GM21529 (cell line): ENCODE measurements around the gene TNFRSF18.
"Not testable (repeated sequence)": the region's sequence is repeated elsewhere in the genome, so short reads cannot be mapped to it uniquely, and the experiment has no call there.

Experiments used
- ATAC-seq: cut with Tn5 transposase; IDR thresholded peaks from one replicate; pipeline ENCODE4 v1.9.1; 2021; ENCODE audit not compliant: unreplicated experiment

Gene TNFRSF18, protein sequence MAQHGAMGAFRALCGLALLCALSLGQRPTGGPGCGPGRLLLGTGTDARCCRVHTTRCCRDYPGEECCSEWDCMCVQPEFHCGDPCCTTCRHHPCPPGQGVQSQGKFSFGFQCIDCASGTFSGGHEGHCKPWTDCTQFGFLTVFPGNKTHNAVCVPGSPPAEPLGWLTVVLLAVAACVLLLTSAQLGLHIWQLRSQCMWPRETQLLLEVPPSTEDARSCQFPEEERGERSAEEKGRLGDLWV

DNA sequence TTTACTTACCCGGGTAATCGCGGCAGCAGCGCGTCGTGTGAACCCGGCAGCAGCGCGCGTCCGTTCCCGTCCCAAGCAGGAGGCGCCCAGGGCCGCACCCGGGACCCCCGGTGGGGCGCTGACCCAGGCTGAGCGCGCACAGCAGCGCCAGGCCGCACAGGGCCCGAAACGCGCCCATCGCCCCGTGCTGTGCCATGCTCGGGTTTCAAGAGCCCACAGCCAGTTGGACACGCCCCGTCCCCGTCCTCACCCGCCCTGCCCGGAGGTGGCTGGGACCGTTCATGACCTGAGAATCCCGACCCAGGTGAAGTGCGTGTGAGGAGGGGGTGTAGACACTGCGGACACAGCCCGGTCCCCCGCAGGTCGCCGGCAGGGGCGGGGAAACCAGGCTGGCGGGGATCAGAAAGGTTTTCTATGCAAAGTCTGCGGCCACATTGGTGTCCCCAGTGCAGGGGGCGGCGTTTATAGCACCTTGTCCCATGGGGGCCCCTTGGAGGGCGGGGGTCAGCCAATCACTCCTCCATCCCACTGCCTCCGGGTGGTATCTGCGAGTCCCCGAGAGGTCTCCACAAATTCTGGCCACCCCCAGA lies at the start of gene TNFRSF18:
TSS of gene TNFRSF18 (minus strand) at position 217 of the 590 bp plus-strand sequence. CDS start at position 196, 21 bp downstream.
- ATAC-seq: no peak

DNA sequence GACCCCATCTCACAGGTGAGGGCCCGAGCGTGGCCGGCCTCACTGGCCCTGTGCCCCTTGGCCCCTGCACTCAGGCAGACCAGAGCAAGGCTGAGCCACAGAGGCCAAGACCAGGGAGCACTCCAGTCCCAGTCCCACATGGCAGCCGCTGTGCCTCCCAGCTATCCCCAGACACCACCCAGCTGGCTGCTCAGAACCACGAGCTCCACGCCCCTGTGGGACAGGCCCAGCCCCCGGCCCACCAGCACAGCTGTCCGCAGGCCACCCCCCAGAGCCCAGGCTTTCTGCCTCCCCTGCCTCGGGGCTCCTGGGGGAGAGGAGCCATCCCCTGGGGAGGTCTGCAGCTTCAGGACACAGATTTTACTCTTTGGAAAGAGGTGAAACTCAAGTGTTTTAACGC lies 49.2 kb upstream of the TNFRSF18 start:
- ATAC-seq: no peak

DNA sequence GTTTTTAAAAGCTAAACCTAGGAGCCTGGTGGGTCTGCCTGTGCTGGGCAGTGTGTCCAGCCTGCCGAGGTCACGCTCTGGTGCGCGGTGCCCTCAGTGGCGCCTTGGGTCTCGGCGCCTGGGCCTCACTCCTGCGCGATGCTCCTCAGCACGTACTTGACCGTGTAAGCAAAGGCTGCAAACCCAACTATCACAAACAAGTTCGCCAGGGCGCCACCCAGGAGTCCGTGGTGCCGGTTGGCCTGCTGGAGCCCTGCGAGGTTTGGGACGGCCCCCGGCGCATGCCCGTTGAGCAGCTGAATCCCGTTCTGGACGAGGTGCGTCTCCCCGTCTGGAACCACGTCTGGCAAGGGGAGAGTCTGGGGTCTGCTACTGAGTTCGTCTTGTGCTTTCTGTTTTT lies 48.7 kb upstream of the TNFRSF18 start:
- no peak for ATAC-seq

- ATAC-seq: no peak
These were observed 48.2 kb upstream of the TNFRSF18 start for GRCh38 chr1:1254667-1254998.

- no peak for ATAC-seq
These were observed 47.7 kb upstream of the TNFRSF18 start for GRCh38 chr1:1253972-1254666.

GRCh38 chr1:1253314-1253713 lies 46.9 kb upstream of the TNFRSF18 start:
- no peak for ATAC-seq

- ATAC-seq: no peak
These were observed 44.4 kb upstream of the TNFRSF18 start for GRCh38 chr1:1250786-1251284.

GRCh38 chr1:1248009-1248913 lies 41.9 kb upstream of the TNFRSF18 start:
- ATAC-seq: not testable (repeated sequence)

GRCh38 chr1:1247341-1247913 lies 41.0 kb upstream of the TNFRSF18 start:
- no peak for ATAC-seq

GRCh38 chr1:1246577-1247340 lies 40.4 kb upstream of the TNFRSF18 start, which contains the start of gene C1QTNF12:
C1QTNF12 (minus strand) TSS chr1:1246722; CDS start chr1:1246690, 32 bp downstream.
- ATAC-seq: no peak

DNA sequence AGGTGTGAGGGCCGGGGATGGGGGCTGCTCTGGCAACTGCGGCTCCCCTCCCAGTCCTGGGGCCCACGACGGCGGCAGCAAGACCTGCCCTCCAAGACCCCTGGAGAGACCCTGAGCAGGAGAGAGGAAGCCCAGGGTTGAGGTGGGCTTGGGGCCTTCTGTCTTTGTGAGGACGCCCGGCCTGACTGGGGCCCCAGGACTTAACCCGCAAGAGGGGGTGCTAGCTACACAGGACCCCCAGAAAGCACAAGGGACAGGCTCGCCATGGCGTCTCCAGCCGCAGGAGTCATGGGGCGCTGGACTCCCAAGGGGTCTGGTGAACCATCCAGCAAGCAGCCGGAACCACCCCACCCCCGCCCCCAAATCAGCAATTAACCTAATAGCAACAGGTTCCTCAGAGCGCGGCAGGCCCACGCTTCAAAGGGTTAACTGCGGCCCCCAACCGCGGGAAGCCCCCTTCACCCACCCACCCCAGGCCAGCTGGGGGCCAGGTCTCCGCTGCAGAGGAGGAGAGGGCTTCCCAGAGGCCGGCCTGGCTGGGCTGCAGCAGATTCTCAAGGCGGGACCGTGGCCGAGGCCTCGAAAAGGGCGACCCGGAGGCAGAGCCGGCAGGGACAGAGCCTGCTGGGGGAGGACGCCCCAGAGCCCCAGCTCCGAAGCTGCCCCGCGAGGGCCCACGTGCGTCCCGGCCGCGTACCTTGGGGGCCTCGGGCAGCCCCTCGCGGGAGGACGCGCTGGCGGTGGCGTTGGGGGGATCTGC lies 39.6 kb upstream of the TNFRSF18 start:
- no peak for ATAC-seq

- no peak for ATAC-seq
These were observed 38.9 kb upstream of the TNFRSF18 start for GRCh38 chr1:1245178-1245816.

DNA sequence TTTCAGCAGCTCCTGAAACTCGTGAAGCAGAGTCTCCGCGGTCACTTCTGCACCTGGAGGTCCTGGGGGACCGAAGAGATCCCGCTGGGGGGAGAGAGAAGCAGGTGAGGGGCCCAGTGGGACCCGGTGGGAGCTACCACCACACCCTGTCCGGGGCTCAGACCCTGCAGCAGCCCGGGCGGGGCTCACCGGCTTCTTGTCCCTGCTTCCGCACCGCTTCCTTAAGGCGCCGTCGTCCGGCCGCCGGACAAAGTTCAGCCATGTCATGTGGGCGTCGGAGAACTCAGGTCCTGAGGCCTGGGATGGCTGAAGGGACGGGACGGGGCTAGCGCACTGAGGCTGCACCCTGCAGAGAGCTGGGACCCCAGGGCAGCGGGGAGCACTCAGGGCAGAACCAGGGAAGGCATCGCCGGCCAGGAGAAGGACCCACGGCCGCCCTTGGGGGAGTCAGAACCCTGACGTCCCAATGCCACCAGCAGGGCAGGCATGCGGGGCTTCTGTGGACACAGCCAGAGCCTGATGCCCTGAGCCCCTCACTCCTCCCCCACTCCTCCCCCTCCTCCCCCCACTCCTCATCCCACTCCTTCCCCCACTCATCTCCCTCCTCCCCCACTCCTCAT lies 37.9 kb upstream of the TNFRSF18 start:
- no peak for ATAC-seq

DNA sequence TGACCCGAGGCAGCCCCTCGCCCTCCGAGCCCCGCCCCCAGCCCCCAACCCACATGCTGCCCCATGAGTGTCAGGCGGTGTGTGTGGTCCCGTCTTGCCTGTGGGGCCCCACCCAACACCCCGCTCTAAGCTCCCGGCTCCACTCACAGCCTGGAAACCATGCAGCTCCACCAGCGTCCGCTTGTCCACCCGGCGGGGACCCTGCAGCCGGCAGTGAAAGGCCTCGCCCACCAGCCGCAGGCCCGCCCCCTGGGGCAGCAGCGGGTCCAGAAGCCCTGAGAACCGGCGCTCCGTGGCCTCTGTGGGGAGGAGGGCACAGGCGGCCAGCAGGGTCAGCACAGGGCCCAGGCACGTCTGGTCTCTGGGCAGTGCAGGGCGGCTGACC lies 37.4 kb upstream of the TNFRSF18 start:
- ATAC-seq: no peak

DNA sequence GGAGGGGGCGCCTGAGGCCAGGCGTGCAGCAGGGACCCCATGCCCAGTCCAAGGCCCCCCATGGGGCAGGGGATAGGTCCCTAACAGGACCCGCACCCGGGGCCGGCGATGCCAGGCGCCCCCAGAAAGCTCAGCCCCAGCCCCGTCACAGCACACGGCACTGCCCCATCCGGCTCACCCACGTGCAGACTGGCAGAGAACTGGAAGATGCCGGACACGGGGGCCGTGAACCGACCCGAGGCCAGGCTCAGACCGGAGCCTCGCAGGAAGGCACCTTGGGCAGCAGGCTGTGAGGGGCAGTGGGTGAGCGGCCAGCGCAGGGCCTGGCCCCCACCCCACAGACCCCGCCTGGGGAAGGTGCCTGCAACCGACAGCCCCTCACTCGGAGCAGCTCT lies 36.9 kb upstream of the TNFRSF18 start:
- no peak for ATAC-seq

DNA sequence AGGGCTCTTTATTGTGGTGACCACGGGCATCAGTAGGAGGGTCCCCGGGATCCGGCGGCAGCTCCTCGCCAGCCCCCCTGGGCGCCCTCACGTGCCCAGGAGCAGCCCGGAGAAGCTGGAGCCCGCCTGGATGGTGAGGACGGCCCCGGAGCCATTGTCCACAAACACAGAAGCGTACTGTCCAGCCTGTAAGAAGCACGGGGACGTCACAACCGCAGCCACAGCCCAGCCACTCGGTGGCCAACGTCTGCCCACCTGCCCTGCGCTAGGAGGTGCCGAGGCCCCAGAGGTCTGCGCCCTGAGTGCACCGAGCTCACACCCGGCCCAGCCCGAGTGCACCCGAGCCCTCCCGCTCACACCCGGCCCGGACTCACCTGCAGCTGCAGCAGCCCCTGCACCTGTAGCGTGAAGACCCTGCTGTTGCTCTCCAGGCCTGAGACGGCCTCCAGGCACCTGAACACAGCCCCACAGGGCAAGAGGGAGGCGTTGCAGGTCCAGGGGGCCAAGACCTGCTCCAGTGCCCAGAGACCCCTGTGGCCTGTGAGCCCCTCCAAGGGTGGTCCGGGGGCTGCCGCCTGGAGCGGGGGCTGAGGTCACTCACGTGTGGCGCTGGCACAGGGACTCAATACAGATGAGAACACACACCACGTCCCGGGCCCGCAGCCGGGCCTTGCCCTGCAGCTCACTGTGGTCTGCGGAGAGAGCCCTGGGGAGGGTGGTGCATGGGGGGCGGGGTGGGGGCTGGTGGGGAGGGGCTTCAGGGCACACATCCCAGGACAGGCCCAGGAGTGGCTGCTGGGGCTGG lies 36.3 kb upstream of the TNFRSF18 start:
- ATAC-seq: no peak

- ATAC-seq: no peak
These were observed 35.3 kb upstream of the TNFRSF18 start for GRCh38 chr1:1241588-1242219.
